Erythroblast (primary cell): ENCODE data around the gene VPS52.
A peak's percentile ranks its signal among the peaks of the same experiment; 100 is the strongest.

Experiments used
- GATA1 ChIP-seq: IDR thresholded peaks from 2 replicates; pipeline ENCODE4 v1.6.1; 2011; ENCODE audit warnings: low read depth, mild to moderate bottlenecking, control low read depth, low read length, moderate library complexity
- POLR2A ChIP-seq: IDR thresholded peaks from 2 replicates; pipeline ENCODE4 v1.6.1; 2011; ENCODE audit warnings: mild to moderate bottlenecking, low read length

DNA sequence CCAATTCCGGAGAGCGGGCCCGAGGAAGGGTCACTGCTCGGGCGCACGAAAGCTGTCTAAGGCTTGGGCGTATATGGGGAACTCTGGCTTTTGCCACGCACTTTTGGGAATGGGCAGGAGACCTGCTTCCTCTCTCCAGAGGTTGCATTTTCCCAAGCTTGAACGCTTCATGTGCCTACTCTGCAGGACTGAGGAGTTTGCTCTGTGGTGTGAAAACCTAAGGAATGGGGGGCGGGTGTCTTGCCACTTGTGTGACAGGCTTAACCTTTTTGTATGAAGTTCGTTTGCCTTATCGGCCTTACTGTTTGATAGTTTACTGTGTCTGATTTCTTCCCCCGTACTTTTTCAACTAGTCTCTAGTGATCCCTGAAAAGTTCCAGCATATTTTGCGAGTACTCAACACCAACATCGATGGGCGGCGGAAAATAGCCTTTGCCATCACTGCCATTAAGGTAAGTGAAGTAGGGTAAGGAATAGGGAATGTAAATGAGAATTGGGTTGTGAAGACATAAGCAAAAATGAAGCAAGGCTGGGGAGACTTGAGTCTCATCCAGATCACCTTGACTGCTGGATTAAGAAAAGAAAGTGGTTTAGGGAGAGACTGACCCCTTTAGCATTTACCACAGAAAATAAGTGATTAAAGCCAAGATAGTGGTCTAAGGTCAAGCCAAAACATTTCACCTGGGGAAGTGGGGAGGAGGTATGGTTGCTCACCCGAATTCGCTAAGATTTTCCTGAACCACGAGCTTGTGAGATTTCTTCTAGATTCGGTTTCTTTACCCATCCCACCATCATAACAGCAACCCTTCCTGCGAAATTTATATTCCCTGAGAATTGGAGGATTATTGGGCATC, 826 bp upstream of the VPS52 start:
- peak; percentile 70 for TF ChIP-seq POLR2A
- TF ChIP-seq GATA1 = no peak
